Jurkat, Clone E6-1 (cell line): ENCODE data around the gene TBXAS1.

Experiments
- DNase-seq: peaks from one replicate; pipeline ENCODE4 v3.0.0-alpha.2; 2011; ENCODE audit warnings: low read depth, low spot score
- H3K4me3 ChIP-seq: 2 replicates; pipeline ENCODE4 v1.5.1; 2011; ENCODE audit warnings: mild to moderate bottlenecking, low read length, control low read depth, moderate library complexity

Gene TBXAS1

GRCh38 chr7:140067052-140067451 is 238.0 kb downstream of the TBXAS1 start:
- H3K4me3 ChIP-seq: no peak overlapping the region
- no peak for DNase-seq

GRCh38 chr7:140068033-140068432 is 239.0 kb downstream of the TBXAS1 start:
- no peak for DNase-seq
- H3K4me3 ChIP-seq: no peak overlapping the region

- peak; percentile 36 for DNase-seq
- no peak overlapping the region for H3K4me3 ChIP-seq
Measured at GRCh38 chr7:140069298-140069949, 240.4 kb downstream of the TBXAS1 start.
